Measurements from ENCODE around the gene MED15. TPM values are rescaled to one million over a fixed set of nuclear protein-coding genes. Genes with fewer than 3 reads are reported as not detected.
"Not testable (repeated sequence)": the region's sequence is repeated elsewhere in the genome, so short reads cannot be mapped to it uniquely, and the experiment has no call there.

MED15 gene
- total RNA-seq, 4 donors from 2014 or later, result 33.6 to 65.1 (median 36.1) TPM

- H3K27ac ChIP-seq, result peak overlapping the region in 2 of 3 donors; percentile 66 to 85
- intact Hi-C loops (cut with DNase I), result no loop called here
- no peaks in the 10 kb centered on the region for H3K27me3 ChIP-seq
- H3K4me1 ChIP-seq, result peaks cover 34 to 52% of the 10 kb centered on the region in 2 donors
- peaks cover 0 to 8% of the 10 kb centered on the region in 2 donors for H3K36me3 ChIP-seq
- no peak overlapping the region for H3K4me3 ChIP-seq (replicated peaks in 1 of 3)
- H3K9me3 ChIP-seq, result no peaks in the 10 kb centered on the region
- TF ChIP-seq CTCF (IDR thresholded peaks at IDR 0.05) (no peak), POLR2A (IDR thresholded peaks at IDR 0.05) (no peak)
- 92 to 94% methylated on average over 11 of the region's 11 CpGs for WGBS, 2 donors
- DNase-seq, result no peak
Observed at GRCh38 chr22:20533095-20533878, 25.9 kb downstream of the MED15 start.

GRCh38 chr22:20533879-20534265 lies 26.5 kb downstream of the MED15 start:
- Histone ChIP-seq H3K4me3 (replicated peaks in 1 of 3) (no peak overlapping the region), H3K36me3 (peaks cover 2 to 4% of the 10 kb centered on the region in 2 donors), H3K27ac (no peak overlapping the region), H3K4me1 (peaks cover 34 to 52% of the 10 kb centered on the region in 2 donors), H3K27me3 (no peaks in the 10 kb centered on the region), H3K9me3 (no peaks in the 10 kb centered on the region)
- no peak for DNase-seq
- intact Hi-C loops (cut with DNase I), result no loop called here
- no peak for TF ChIP-seq POLR2A (IDR thresholded peaks at IDR 0.05)
- WGBS, 2 donors, result 73 to 75% methylated on average over 3 of the region's 3 CpGs

GRCh38 chr22:20536590-20537324 lies 29.3 kb downstream of the MED15 start:
- DNase-seq, result no peak
- no peaks in the 10 kb centered on the region for H3K9me3 ChIP-seq
- peaks cover 4 to 7% of the 10 kb centered on the region in 2 donors for H3K36me3 ChIP-seq
- 57 to 78% methylated on average over 11 to 12 of the region's 12 CpGs for WGBS, 2 donors
- H3K27me3 ChIP-seq, result no peaks in the 10 kb centered on the region
- H3K4me3 ChIP-seq (replicated peaks in 1 of 3), result no peak overlapping the region
- H3K4me1 ChIP-seq, result peaks cover 16 to 33% of the 10 kb centered on the region in 2 donors
- H3K27ac ChIP-seq, result no peak overlapping the region
- intact Hi-C loops (cut with DNase I), result no loop called here
- TF ChIP-seq CTCF (IDR thresholded peaks at IDR 0.05) (no peak), POLR2A (IDR thresholded peaks at IDR 0.05) (no peak)

GRCh38 chr22:20537325-20537756 lies 29.9 kb downstream of the MED15 start:
- intact Hi-C loops (cut with DNase I), result no loop called here
- no peaks in the 10 kb centered on the region for H3K27me3 ChIP-seq
- no peaks in the 10 kb centered on the region for H3K9me3 ChIP-seq
- H3K36me3 ChIP-seq, result peaks cover 7 to 8% of the 10 kb centered on the region in 2 donors
- peaks cover 11 to 27% of the 10 kb centered on the region in 2 donors for H3K4me1 ChIP-seq
- no peak for DNase-seq
- WGBS, 2 donors, result 86 to 100% methylated on average over 2 to 3 of the region's 3 CpGs
- H3K4me3 ChIP-seq (replicated peaks in 1 of 3), result no peak overlapping the region
- H3K27ac ChIP-seq, result no peak overlapping the region
- TF ChIP-seq POLR2A (IDR thresholded peaks at IDR 0.05) (no peak), CTCF (IDR thresholded peaks at IDR 0.05) (no peak)

- peaks cover 7 to 8% of the 10 kb centered on the region in 2 donors for H3K36me3 ChIP-seq
- H3K4me1 ChIP-seq, result peaks cover 5 to 20% of the 10 kb centered on the region in 2 donors
- 93 to 97% methylated on average over 7 of the region's 7 CpGs for WGBS, 2 donors
Observed at GRCh38 chr22:20537983-20538382, 30.6 kb downstream of the MED15 start.

GRCh38 chr22:20538875-20539274 lies 31.5 kb downstream of the MED15 start:
- H3K36me3 ChIP-seq; intact Hi-C loops (cut with DNase I): not testable (repeated sequence)
- WGBS, 2 donors, result 98 to 99% methylated on average over 8 of the region's 8 CpGs

More at GRCh38 chr22:20537983-20538382, 30.6 kb downstream of the MED15 start:
- DNase-seq, result no peak
- intact Hi-C loops (cut with DNase I), result no loop called here
- no peak overlapping the region for H3K27ac ChIP-seq
- TF ChIP-seq CTCF (IDR thresholded peaks at IDR 0.05) (no peak), POLR2A (IDR thresholded peaks at IDR 0.05) (no peak)
- H3K9me3 ChIP-seq, result no peaks in the 10 kb centered on the region
- no peak overlapping the region for H3K4me3 ChIP-seq (replicated peaks in 1 of 3)
- H3K27me3 ChIP-seq, result no peaks in the 10 kb centered on the region

More at GRCh38 chr22:20538875-20539274, 31.5 kb downstream of the MED15 start:
- not testable (repeated sequence) for DNase-seq; H3K9me3 ChIP-seq; H3K27ac ChIP-seq; H3K27me3 ChIP-seq; H3K4me3 ChIP-seq (replicated peaks in 1 of 3)
- H3K4me1 ChIP-seq, result peaks cover 3 to 12% of the 10 kb centered on the region in 2 donors
